ENCODE measurements around the gene AKAP6. TPM values are rescaled to one million over a fixed set of nuclear protein-coding genes. Genes with fewer than 3 reads are reported as not detected.
A peak's percentile ranks its signal among the peaks of the same experiment; 100 is the strongest.
"Not testable (repeated sequence)": the region's sequence is repeated elsewhere in the genome, so short reads cannot be mapped to it uniquely, and the experiment has no call there.

AKAP6 gene
- total and polyA plus RNA-seq, 12 donors, result 0.71 to 24.7 (median 8.1) TPM

DNA sequence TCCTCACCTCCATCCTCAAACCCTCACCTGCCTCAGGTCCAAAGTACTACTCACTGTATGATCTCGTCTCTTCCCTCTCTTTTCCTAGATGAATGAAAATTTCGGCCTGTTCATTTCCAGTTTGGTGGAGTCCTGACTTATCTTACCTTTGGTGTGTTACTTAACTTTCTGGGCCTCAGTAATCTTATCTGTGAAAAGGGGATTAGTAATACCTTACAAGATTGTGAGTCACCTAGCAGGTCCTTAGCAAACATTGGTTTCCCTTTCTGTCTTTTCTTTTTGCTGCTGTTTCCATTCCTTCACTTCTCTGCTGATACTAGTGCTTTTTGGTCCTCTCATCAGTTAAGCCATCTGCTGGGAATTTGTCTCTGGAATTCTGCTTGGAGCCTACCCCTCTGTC, 52.8 kb downstream of the AKAP6 start:
- Histone ChIP-seq H3K27ac (no peak overlapping the region), H3K4me3 (no peak overlapping the region), H3K4me1 (replicated peaks in 1 of 2) (no peaks in the 10 kb centered on the region), H3K9me3 (replicated peaks in 1 of 3) (no peaks in the 10 kb centered on the region), H3K36me3 (replicated peaks in 1 of 2) (no peaks in the 10 kb centered on the region), H3K27me3 (no peaks in the 10 kb centered on the region)
- intact Hi-C loops (cut with DNase I), result no loop called here
- WGBS, 4 donors, result 89 to 100% (median 92%) methylated on average over 2 of the region's 2 CpGs
- DNase-seq, result no peak
- TF ChIP-seq POLR2A (IDR thresholded peaks at IDR 0.05), result no peak
- TF ChIP-seq, protein P1, sequence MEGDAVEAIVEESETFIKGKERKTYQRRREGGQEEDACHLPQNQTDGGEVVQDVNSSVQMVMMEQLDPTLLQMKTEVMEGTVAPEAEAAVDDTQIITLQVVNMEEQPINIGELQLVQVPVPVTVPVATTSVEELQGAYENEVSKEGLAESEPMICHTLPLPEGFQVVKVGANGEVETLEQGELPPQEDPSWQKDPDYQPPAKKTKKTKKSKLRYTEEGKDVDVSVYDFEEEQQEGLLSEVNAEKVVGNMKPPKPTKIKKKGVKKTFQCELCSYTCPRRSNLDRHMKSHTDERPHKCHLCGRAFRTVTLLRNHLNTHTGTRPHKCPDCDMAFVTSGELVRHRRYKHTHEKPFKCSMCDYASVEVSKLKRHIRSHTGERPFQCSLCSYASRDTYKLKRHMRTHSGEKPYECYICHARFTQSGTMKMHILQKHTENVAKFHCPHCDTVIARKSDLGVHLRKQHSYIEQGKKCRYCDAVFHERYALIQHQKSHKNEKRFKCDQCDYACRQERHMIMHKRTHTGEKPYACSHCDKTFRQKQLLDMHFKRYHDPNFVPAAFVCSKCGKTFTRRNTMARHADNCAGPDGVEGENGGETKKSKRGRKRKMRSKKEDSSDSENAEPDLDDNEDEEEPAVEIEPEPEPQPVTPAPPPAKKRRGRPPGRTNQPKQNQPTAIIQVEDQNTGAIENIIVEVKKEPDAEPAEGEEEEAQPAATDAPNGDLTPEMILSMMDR (IDR thresholded peaks at IDR 0.05), result no peak

DNA sequence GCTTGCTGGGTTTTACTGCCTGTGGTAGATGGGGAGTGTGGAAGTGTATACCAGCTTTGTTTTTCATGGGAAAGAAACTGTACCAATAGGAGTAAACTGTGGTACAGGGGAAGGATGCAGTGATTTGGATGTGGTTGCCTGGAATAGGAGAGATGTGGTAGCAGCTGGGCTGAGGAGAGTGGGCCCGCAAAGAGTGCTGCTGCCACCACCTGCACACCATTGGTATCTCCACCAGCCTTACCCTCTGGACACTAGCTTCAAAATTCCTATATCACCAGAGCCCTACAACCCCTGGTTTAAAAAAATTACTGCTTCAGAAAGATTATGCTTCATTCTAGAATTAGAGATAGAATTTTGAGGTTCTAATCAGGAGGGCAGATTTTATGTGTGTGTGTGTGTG, 53.6 kb downstream of the AKAP6 start:
- H3K27me3 ChIP-seq, result no peaks in the 10 kb centered on the region
- no peaks in the 10 kb centered on the region for H3K36me3 ChIP-seq (replicated peaks in 1 of 2)
- TF ChIP-seq POLR2A (IDR thresholded peaks at IDR 0.05), result no peak
- TF ChIP-seq, protein P1 (IDR thresholded peaks at IDR 0.05), result peak in 1 of 6 experiments; percentile 6
- DNase-seq, result peak in 1 of 7 donors; percentile 17
- H3K4me3 ChIP-seq, result no peak overlapping the region
- no peaks in the 10 kb centered on the region for H3K9me3 ChIP-seq (replicated peaks in 1 of 3)
- intact Hi-C loops (cut with DNase I), result no loop called here
- WGBS, 4 donors, result 90 to 100% (median 96%) methylated on average over 1 of the region's 1 CpG
- no peaks in the 10 kb centered on the region for H3K4me1 ChIP-seq (replicated peaks in 1 of 2)
- H3K27ac ChIP-seq, result no peak overlapping the region

DNA sequence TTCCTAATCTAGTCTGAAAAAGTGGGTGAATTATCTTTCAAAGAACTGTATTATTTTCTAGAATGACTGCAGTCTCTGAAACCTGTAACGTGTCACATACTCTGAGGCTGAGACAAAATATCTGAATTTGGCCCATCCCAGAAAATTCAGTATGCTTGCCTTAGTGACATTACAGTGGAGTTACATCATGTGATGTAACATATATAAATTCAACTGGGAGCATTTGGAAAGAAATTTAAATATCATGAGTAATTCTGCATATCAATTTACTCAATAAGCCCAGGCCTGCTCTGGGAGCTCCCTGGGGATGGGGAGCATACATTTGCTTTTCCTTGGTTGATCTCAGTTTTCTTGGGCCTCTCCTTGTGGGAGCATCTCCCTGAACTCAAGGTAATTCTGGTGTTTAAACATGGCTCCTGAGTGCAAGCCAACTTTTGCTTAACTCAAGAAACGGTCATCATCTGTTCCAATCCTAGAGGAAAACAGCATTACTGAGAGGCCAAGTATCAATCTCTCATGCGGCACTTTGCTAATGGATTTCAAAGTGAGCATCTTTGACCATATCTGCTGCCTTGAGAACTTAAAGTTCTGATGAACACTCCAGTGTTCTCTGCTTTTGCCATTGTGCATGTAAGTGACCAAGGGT, 54.4 kb downstream of the AKAP6 start:
- no peak for TF ChIP-seq POLR2A (IDR thresholded peaks at IDR 0.05)
- TF ChIP-seq, protein P1 (IDR thresholded peaks at IDR 0.05), result no peak
- H3K27me3 ChIP-seq, result no peaks in the 10 kb centered on the region
- intact Hi-C loops (cut with DNase I), result no loop called here
- no peaks in the 10 kb centered on the region for H3K9me3 ChIP-seq (replicated peaks in 1 of 3)
- H3K27ac ChIP-seq, result no peak overlapping the region
- no peaks in the 10 kb centered on the region for H3K36me3 ChIP-seq (replicated peaks in 1 of 2)
- no peaks in the 10 kb centered on the region for H3K4me1 ChIP-seq (replicated peaks in 1 of 2)
- no peak for DNase-seq
- H3K4me3 ChIP-seq, result no peak overlapping the region
- WGBS, 4 donors, result 93 to 96% (median 95%) methylated on average over 3 of the region's 3 CpGs

DNA sequence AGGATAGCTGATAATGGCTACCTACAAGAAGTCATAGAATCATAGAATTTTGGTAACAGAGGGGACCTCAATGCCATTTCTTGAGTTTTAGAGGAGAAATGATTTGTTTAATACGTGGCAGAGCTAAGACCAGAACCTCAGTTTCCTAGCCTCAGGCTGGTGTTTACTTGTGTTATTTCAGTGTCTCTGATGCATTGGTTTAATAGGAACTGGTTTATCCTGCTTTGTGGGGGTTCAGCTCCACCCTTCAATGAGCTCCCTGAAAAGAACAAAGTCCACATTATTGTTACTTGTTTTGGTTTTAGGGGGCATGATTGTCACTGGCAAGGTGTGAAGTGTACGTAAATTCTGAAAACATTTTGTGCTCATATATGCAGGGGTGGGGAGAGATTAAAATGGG, 55.4 kb downstream of the AKAP6 start:
- H3K9me3 ChIP-seq (replicated peaks in 1 of 3), result no peaks in the 10 kb centered on the region
- 85 to 96% (median 91%) methylated on average over 2 of the region's 2 CpGs for WGBS, 4 donors
- no peaks in the 10 kb centered on the region for H3K4me1 ChIP-seq (replicated peaks in 1 of 2)
- no peaks in the 10 kb centered on the region for H3K27me3 ChIP-seq
- intact Hi-C loops (cut with DNase I), result no loop called here
- DNase-seq, result no peak
- no peak overlapping the region for H3K4me3 ChIP-seq
- TF ChIP-seq POLR2A (IDR thresholded peaks at IDR 0.05), result no peak
- TF ChIP-seq, protein P1 (IDR thresholded peaks at IDR 0.05), result no peak
- H3K27ac ChIP-seq, result no peak overlapping the region
- H3K36me3 ChIP-seq (replicated peaks in 1 of 2), result no peaks in the 10 kb centered on the region

DNA sequence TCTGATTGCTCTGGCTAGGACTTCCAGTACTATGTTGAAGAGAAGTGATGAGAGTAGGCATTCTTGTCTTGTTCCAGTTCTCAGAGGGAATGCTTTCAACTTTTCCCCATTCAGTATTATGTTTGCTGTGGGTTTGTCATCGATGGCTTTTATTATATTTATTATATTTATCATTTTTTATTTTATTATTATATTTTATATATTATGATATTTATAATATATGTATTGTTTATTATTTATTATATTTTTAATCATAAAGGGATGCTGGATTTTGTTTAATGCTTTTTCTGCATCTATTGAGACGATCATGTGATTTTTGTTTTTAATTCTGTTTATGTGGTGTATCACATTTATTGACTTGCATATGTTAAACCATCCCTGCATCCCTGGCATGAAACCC, 58.2 kb downstream of the AKAP6 start:
- 86 to 95% (median 90%) methylated on average over 2 of the region's 2 CpGs for WGBS, 4 donors
- H3K4me3 ChIP-seq; H3K27me3 ChIP-seq; H3K9me3 ChIP-seq (replicated peaks in 1 of 3); H3K4me1 ChIP-seq (replicated peaks in 1 of 2); H3K36me3 ChIP-seq (replicated peaks in 1 of 2); intact Hi-C loops (cut with DNase I); DNase-seq; H3K27ac ChIP-seq: not testable (repeated sequence)

Measured in adrenal gland (tissue), 12 donors.